Left ventricle myocardium superior (tissue), 1 donor: ENCODE results near the gene THYN1. TPM values are rescaled to one million over a fixed set of nuclear protein-coding genes. Genes with fewer than 3 reads are reported as not detected.

Experiments used
- total RNA-seq: library from RNA; stranded (reverse); fragmentation: NEBNext Ultra II Directional; extraction: Animal tissue kit (Norgen Biotek cat#: 25700); gene quantifications from one replicate; pipeline ENCODE4 v1.2.1, GENCODE V29; 2021
- donor health status: DM: no; HTN: yes; CAD: no; lungs with severe emphysema.

Gene THYN1
- total RNA-seq, 1 donor from 2014 or later = 39.5 TPM

Other genes starting within 250 kb of the THYN1 start
- gene JAM3, start 184.3 kb downstream of the THYN1 start, total RNA-seq = 18.3 TPM
- gene NCAPD3, start 29.4 kb downstream of the THYN1 start, total RNA-seq = 9.7 TPM
- 41.9 TPM for gene VPS26B, start 28.7 kb downstream of the THYN1 start, total RNA-seq
- 40.9 TPM for gene ACAD8, start 216 bp upstream of the THYN1 start, total RNA-seq
- gene GLB1L3, start 23.0 kb upstream of the THYN1 start, total RNA-seq = not detected
- gene GLB1L2, start 78.6 kb upstream of the THYN1 start, total RNA-seq = 0.37 TPM
- 0.17 TPM for gene B3GAT1, start 158.9 kb upstream of the THYN1 start, total RNA-seq